NT2/D1 (cell line): ENCODE measurements around the gene A4GALT.
"Not testable (repeated sequence)": the region's sequence is repeated elsewhere in the genome, so short reads cannot be mapped to it uniquely, and the experiment has no call there.

Experiments
- DNase-seq: peaks from one replicate; pipeline ENCODE4 v3.0.0-alpha.2; 2011; ENCODE audit warnings: low read depth, low spot score
- H3K27me3 ChIP-seq: 2 replicates; pipeline ENCODE4 v1.6.0; 2011; ENCODE audit warnings: mild to moderate bottlenecking; ENCODE audit not compliant: insufficient read length, insufficient read depth
- H3K36me3 ChIP-seq: 2 replicates; pipeline ENCODE4 v1.6.1; 2011; ENCODE audit warnings: mild to moderate bottlenecking, low read length, mixed read lengths; ENCODE audit not compliant: insufficient read depth, insufficient read length
- H3K4me1 ChIP-seq: 2 replicates; pipeline ENCODE4 v1.5.1; 2011; ENCODE audit not compliant: insufficient read depth, insufficient read length
- H3K4me3 ChIP-seq: 2 replicates; pipeline ENCODE4 v1.5.1; 2011; ENCODE audit warnings: low read depth; ENCODE audit not compliant: insufficient read length
- H3K9ac ChIP-seq: 2 replicates; pipeline ENCODE4 v1.6.0; 2011; ENCODE audit warnings: low read depth; ENCODE audit not compliant: insufficient read length
- H3K9me3 ChIP-seq: 2 replicates; pipeline ENCODE4 v1.5.1; 2011; ENCODE audit warnings: mild to moderate bottlenecking, low read length; ENCODE audit not compliant: insufficient read depth
- SUZ12 ChIP-seq: IDR thresholded peaks from 2 replicates; pipeline ENCODE4 v1.6.1; 2011; ENCODE audit not compliant: insufficient read length, insufficient read depth; ENCODE audit errors: extremely low read depth
- YY1 ChIP-seq: IDR thresholded peaks from 2 replicates; pipeline ENCODE4 v1.6.1; 2011; ENCODE audit not compliant: insufficient read length, insufficient read depth
- ZNF274 ChIP-seq: IDR thresholded peaks from 2 replicates; pipeline ENCODE4 v1.6.1; 2011; ENCODE audit warnings: mild to moderate bottlenecking, low read depth, low read length

A4GALT gene

DNA sequence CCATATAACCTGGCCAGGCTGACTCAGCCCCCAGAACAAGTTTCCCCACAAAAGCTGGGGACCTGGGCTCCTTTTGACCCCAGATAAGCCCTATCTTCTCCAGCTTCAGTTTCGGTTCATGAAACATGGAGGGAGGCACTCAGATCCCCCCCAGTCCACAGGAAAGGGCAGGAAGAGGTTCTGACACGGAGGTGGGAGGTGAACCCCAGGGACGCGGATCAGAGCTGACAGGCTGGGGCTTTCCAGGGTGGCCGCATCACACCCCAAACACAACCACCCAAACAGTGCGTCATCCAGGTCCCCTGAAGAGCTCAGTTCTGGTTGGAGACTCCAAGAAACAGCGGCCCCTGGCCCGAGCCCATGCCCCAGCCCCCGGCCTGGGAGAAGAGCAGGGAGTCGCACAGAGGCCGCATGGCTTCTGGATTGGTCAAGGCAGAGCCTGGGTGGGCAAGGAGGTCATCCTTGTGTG, 44.3 kb upstream of the A4GALT start:
- H3K4me1 ChIP-seq, result no peaks in the 10 kb centered on the region
- H3K36me3 ChIP-seq, result no peaks in the 10 kb centered on the region
- H3K4me3 ChIP-seq, result no peak overlapping the region
- no peaks in the 10 kb centered on the region for H3K9me3 ChIP-seq
- no peak overlapping the region for H3K9ac ChIP-seq
- DNase-seq, result no peak
- no peak for TF ChIP-seq YY1
- no peaks in the 10 kb centered on the region for H3K27me3 ChIP-seq

DNA sequence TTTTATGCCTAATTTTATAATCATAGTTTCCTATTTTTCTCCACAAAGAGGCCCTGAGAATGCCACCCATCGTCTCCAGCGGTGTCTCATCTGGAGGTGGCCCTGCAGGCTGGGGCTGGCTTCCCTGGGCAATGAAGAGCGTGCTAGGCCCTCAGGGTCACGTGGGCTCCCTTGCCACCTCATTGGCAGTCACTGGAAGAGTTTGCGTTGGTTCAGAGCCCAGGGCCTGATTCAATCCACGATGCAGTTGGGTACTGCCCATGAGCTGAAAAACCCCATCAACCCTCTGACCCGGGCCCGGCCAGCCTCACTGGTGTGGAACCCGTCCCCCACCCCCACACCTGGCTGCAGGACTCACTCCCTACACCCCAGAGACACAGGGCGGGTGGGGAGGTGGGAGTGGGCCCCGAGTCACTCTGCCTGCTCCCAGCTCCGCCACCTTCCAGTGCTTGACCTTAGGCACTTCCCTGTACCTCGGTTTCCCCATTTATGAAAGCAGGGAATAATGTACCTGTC, 43.4 kb upstream of the A4GALT start:
- H3K27me3 ChIP-seq, result no peaks in the 10 kb centered on the region
- no peaks in the 10 kb centered on the region for H3K36me3 ChIP-seq
- TF ChIP-seq YY1, result no peak
- TF ChIP-seq SUZ12, result no peak
- no peak for TF ChIP-seq ZNF274
- DNase-seq, result no peak
- no peaks in the 10 kb centered on the region for H3K4me1 ChIP-seq
- H3K9ac ChIP-seq, result no peak overlapping the region
- H3K4me3 ChIP-seq, result no peak overlapping the region
- no peaks in the 10 kb centered on the region for H3K9me3 ChIP-seq

- H3K9me3 ChIP-seq, result no peaks in the 10 kb centered on the region
- H3K9ac ChIP-seq, result no peak overlapping the region
- TF ChIP-seq SUZ12 (no peak), YY1 (no peak), ZNF274 (no peak)
- no peak for DNase-seq
- no peaks in the 10 kb centered on the region for H3K27me3 ChIP-seq
- no peaks in the 10 kb centered on the region for H3K4me1 ChIP-seq
- H3K4me3 ChIP-seq, result no peak overlapping the region
- no peaks in the 10 kb centered on the region for H3K36me3 ChIP-seq
Measured at GRCh38 chr22:42760806-42761565, 40.3 kb upstream of the A4GALT start.

DNA sequence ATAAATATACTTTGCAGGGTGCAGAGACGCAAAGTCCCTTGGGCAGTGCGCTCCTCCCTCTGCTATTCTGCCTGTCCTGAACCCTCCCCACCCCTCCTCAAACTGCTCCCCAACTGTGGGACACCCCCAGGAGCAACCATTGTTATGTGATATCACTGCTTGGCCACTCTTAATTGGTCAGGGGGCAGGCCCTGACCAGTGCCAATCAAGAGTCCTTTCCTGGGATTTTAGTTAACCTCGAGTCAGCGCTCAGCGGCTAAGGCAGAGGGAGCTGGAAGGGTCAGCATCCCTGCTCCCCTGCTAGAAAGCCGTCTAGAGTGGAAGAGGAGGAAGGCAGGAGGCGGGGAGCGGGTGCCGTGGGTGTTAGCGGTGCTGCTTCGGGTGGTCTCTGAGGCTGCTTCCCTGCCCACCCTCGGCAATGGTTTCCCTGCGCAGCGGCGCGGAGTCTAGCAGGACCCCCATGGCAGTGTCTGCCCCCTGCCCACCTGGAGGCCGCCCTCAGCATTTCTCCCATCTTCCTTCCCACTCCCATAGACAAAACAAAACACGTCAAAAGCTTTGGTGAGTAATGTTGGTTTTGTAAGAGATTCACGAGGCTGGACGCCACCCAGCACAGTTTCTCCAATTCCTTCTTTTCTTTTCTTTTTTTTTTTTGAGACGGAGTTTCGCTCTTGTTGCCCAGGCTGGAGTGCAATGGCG, 38.4 kb upstream of the A4GALT start:
- no peaks in the 10 kb centered on the region for H3K27me3 ChIP-seq
- H3K9me3 ChIP-seq, result no peaks in the 10 kb centered on the region
- TF ChIP-seq SUZ12 (no peak), ZNF274 (no peak), YY1 (no peak)
- no peak for DNase-seq
- no peak overlapping the region for H3K9ac ChIP-seq
- no peak overlapping the region for H3K4me3 ChIP-seq
- H3K4me1 ChIP-seq, result no peaks in the 10 kb centered on the region
- H3K36me3 ChIP-seq, result no peaks in the 10 kb centered on the region

DNA sequence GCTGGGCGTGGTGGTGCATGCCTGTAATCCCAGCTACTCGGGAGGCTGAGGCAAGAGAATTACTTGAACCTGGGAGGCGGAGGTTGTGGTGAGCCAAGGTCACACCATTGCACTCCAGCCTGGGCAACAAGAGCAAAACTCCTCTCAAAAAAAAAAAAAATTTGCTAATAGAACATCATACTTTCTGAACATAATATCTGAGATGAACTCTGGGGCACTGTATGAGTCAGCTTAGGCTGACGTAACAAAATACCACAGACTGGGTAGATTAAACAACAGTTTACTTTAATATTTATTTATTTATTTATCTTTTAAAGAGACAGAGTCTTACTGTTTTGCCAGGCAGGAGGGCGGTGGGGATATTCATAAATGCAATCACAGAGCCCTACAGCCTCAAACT, 34.9 kb upstream of the A4GALT start:
- not testable (repeated sequence) for H3K9me3 ChIP-seq, DNase-seq, H3K9ac ChIP-seq, H3K36me3 ChIP-seq, H3K4me3 ChIP-seq, H3K27me3 ChIP-seq, H3K4me1 ChIP-seq

DNA sequence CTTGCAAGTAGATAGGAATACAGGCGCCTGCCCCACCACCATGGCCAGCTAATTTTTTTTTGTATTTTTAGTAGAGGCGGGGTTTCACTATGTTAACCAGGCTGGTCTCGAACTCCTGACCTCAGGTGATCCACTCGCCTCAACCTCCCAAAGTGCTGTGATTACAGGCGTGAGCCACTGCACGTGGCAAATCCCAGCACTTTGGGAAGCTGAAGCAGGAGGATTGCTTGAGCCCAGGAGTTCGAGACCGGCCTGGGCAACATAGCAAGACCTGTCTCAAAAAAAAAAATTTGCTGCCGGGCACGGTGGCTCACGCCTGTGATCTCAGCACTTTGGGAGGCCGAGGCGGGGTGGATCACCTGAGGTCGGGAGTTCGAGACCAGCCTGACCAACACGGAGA, 34.5 kb upstream of the A4GALT start:
- H3K9ac ChIP-seq, H3K27me3 ChIP-seq, H3K4me3 ChIP-seq, H3K4me1 ChIP-seq, DNase-seq, H3K9me3 ChIP-seq, H3K36me3 ChIP-seq: not testable (repeated sequence)

DNA sequence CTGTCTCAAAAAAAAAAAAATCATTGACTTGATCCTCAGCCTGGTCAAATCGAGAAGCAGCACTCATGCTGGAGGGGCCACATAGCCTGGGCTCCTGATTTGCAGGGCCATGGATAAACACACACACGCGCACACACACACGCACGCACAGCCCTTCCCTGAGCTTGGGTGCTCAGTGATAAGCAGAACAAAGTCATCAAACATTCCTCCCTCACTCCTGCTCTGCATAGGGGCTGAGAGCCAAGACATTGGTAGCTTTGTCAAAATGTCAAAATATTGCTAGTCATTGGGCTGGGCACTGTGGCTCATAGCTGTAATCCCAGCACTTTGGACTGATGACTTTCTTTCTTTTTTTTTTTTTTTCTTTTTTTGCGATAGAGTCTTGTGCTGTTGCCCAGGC, 34.0 kb upstream of the A4GALT start:
- Histone ChIP-seq H3K4me3 (no peak overlapping the region), H3K27me3 (no peaks in the 10 kb centered on the region), H3K4me1 (peaks cover 6% of the 10 kb centered on the region), H3K36me3 (no peaks in the 10 kb centered on the region), H3K9me3 (peaks cover 7% of the 10 kb centered on the region; the same call in 1 of the 2 replicates), H3K9ac (no peak overlapping the region)
- no peak for DNase-seq
- TF ChIP-seq SUZ12 (no peak), YY1 (no peak), ZNF274 (no peak)
